Lower leg skin (tissue), 3 donors: ENCODE measurements around the gene CCBE1.

Experiments
- CTCF ChIP-seq, 3 donors: fragments of 450-650 bp; IDR thresholded peaks; one replicate each; pipeline ENCODE4 v1.5.1; 2016; ENCODE audit warnings: antibody characterized with exemption in 3 of 3, mild to moderate bottlenecking in 3 of 3, moderate library complexity in 2 of 3
- POLR2A ChIP-seq, 2 donors: fragments of 450-650 bp; IDR thresholded peaks; one replicate each; pipeline ENCODE4 v1.6.1; 2016 to 2017; ENCODE audit warnings: antibody characterized with exemption in 2 of 2, mild to moderate bottlenecking in 1 of 2, moderate library complexity in 1 of 2

GRCh38 chr18:59381949-59382348 lies 315.3 kb downstream of the CCBE1 start:
- TF ChIP-seq CTCF (IDR thresholded peaks at IDR 0.05) (no peak), POLR2A (IDR thresholded peaks at IDR 0.05) (no peak)
